Endothelial cell of umbilical vein (primary cell): ENCODE measurements around the gene PLXNA4. TPM values are rescaled to one million over a fixed set of nuclear protein-coding genes. Genes with fewer than 3 reads are reported as not detected.

ENCODE experiments used
- BruUV-seq: library from RNA; stranded (reverse); fragments of 400-500 nt; replicated peaks from 2 replicates; lab custom pipeline; 2021; lab: Mats Ljungman, UMichigan
- CTCF ChIA-PET: fragments of 300-600, 350-600 bp; sonication (Branson Sonifier 250); formaldehyde crosslinking; loops from one replicate; lab custom pipeline; 2021; ENCODE audit warnings: antibody characterized with exemption, inconsistent platforms; lab: Charles Lee
- POLR2A ChIA-PET: fragments of 300-600, 350-600 bp; sonication (Branson Sonifier 250); formaldehyde crosslinking; loops from one replicate; lab custom pipeline; 2021; ENCODE audit warnings: antibody characterized with exemption, inconsistent platforms; lab: Charles Lee
- DNase-seq: peaks from one replicate; pipeline ENCODE4 v3.0.0-alpha.2; 2011; ENCODE audit warnings: low read depth, low spot score
- FAIRE-seq: peaks from 2 replicates; lab custom pipeline; 2011; peaks lifted over from hg19 to GRCh38; lab: Jason Lieb, UNC
- H2AFZ ChIP-seq: 2 replicates; pipeline ENCODE4 v1.6.0; 2012; ENCODE audit warnings: low read depth, low read length, control low read depth, inconsistent platforms
- H3K27ac ChIP-seq: 2 replicates; pipeline ENCODE4 v1.5.1; 2011; ENCODE audit warnings: low read depth, mild to moderate bottlenecking, control low read depth, low read length, moderate library complexity; ENCODE audit not compliant: insufficient read depth
- H3K27me3 ChIP-seq, 2 experiments: 2 replicates each; pipeline versions ENCODE4 v1.6.0 to v1.6.1; 2011; ENCODE audit warnings: low read length in 2 of 2, mixed read lengths in 1 of 2; ENCODE audit not compliant: control insufficient read depth in 2 of 2, insufficient read depth in 2 of 2
- H3K36me3 ChIP-seq, 2 experiments: 2 replicates in 1 of 2; 3 replicates in 1 of 2; pipeline ENCODE4 v1.5.1; 2011; ENCODE audit warnings: low read length in 2 of 2, mild to moderate bottlenecking in 1 of 2, moderate library complexity in 1 of 2; ENCODE audit not compliant: control insufficient read depth in 2 of 2, insufficient read depth in 2 of 2; ENCODE audit errors: extremely low read depth in 1 of 2
- H3K4me1 ChIP-seq: 3 replicates; pipeline ENCODE4 v1.5.1; 2011; ENCODE audit warnings: mild to moderate bottlenecking, low read length; ENCODE audit not compliant: control insufficient read depth, insufficient read depth; ENCODE audit errors: extremely low read depth
- H3K4me2 ChIP-seq: 2 replicates; pipeline ENCODE4 v1.6.1; 2011; ENCODE audit warnings: low read length, control low read depth, mixed read lengths; ENCODE audit not compliant: insufficient read depth
- H3K4me3 ChIP-seq, 3 experiments: fragments of 200-600 bp in 1 of 3; sonication (generic), shearing (Covaris generic) in 1 of 3; replicated peaks in 1 of 3; 2 replicates each; pipeline ENCODE4 v1.5.1; 2011 to 2016; ENCODE audit warnings: control low read depth in 3 of 3, low read length in 3 of 3, mild to moderate bottlenecking in 2 of 3, inconsistent platforms in 1 of 3, low read depth in 1 of 3, moderate library complexity in 1 of 3; ENCODE audit not compliant: insufficient read depth in 1 of 3
- H3K79me2 ChIP-seq: 2 replicates; pipeline ENCODE4 v1.6.0; 2012; ENCODE audit warnings: low read length, inconsistent platforms; ENCODE audit not compliant: control insufficient read depth, insufficient read depth
- H3K9ac ChIP-seq: replicated peaks from 2 replicates; pipeline ENCODE3; 2011; ENCODE audit warnings: low read length, control low read depth; ENCODE audit not compliant: insufficient read depth; ENCODE audit errors: extremely low read depth
- H3K9me1 ChIP-seq: replicated peaks from 3 replicates; pipeline ENCODE4 v1.6.0; 2011; ENCODE audit warnings: mild to moderate bottlenecking, low read length; ENCODE audit not compliant: control insufficient read depth, insufficient read depth; ENCODE audit errors: extremely low read depth
- H3K9me3 ChIP-seq: replicated peaks from 2 replicates; pipeline ENCODE4 v1.5.1; 2012; ENCODE audit warnings: low read length, inconsistent platforms; ENCODE audit not compliant: control insufficient read depth, insufficient read depth
- H4K20me1 ChIP-seq: replicated peaks from 2 replicates; pipeline ENCODE3; 2011; ENCODE audit warnings: mild to moderate bottlenecking, low read length; ENCODE audit not compliant: control insufficient read depth, insufficient read depth; ENCODE audit errors: extremely low read depth
- EZH2 ChIP-seq: IDR thresholded peaks from 2 replicates; pipeline ENCODE4 v1.6.1; 2012; ENCODE audit warnings: borderline replicate concordance, low read depth, mild to moderate bottlenecking, moderate library complexity, low read length, inconsistent platforms; ENCODE audit not compliant: severe bottlenecking
- FOS ChIP-seq: IDR thresholded peaks from 2 replicates; pipeline ENCODE4 v1.6.1; 2011; ENCODE audit warnings: mild to moderate bottlenecking, low read length, moderate library complexity, borderline replicate concordance; ENCODE audit not compliant: insufficient read depth
- GATA2 ChIP-seq: IDR thresholded peaks from 2 replicates; pipeline ENCODE4 v1.7.0; 2011; ENCODE audit warnings: low read depth, mild to moderate bottlenecking, moderate library complexity, mixed read lengths, low read length; ENCODE audit not compliant: insufficient read length, insufficient read depth
- JUN ChIP-seq: IDR thresholded peaks from 2 replicates; pipeline ENCODE4 v1.6.1; 2011; ENCODE audit warnings: borderline replicate concordance, low read depth; ENCODE audit not compliant: insufficient read length, insufficient read depth
- MYC ChIP-seq: IDR thresholded peaks from one replicate; pipeline ENCODE4 v1.6.1; 2011; ENCODE audit warnings: mild to moderate bottlenecking, low read depth, low read length
- POLR2A ChIP-seq: IDR thresholded peaks from 2 replicates; pipeline ENCODE4 v1.6.1; 2012; ENCODE audit warnings: low read depth, mild to moderate bottlenecking, control low read depth, low read length
- POLR2AphosphoS5 ChIP-seq: IDR thresholded peaks from 2 replicates; pipeline ENCODE4 v1.6.1; 2012; ENCODE audit warnings: low read depth, mild to moderate bottlenecking, control low read depth, low read length, moderate library complexity; ENCODE audit not compliant: insufficient read depth
- dilution Hi-C: fragments of 300-500 bp; cut with MboI; formaldehyde crosslinking; loops from one replicate; pipeline ENCODE4 v1.15.0; 2019; ENCODE audit warnings: low sequenced_read_pairs; ENCODE audit not compliant: extremely low pct_ligation_motif_present
- intact Hi-C: fragments of 100-400 bp; cut with micrococcal nuclease; formaldehyde crosslinking; loops from one replicate; pipeline ENCODE4 v1.10.0; 2022
- polyA plus RNA-seq, 4 experiments: library from polyadenylated mRNA; depleted of rRNA in 3 of 4; stranded (reverse) in 3 of 4; unstranded in 1 of 4; fragments of >200 nt; gene quantifications; 2 replicates each; pipeline versions ENCODE4 v1.2.1 to v1.2.3, GENCODE V29; 2011 to 2012; ENCODE audit warnings: missing spikeins in 1 of 4
- total RNA-seq: library from RNA; stranded (reverse); gene quantifications from 2 replicates; pipeline ENCODE4 v1.2.3, GENCODE V29; 2021
- TF ChIP-seq, protein P1 (sequence below): IDR thresholded peaks from 2 replicates; pipeline ENCODE4 v1.6.1; 2011; ENCODE audit not compliant: insufficient read depth, insufficient read length
- TF ChIP-seq, protein P2 (sequence below), 2 donors: IDR thresholded peaks; 1 replicate in 1 of 2; 2 replicates in 1 of 2; pipeline ENCODE4 v1.5.1; 2011; ENCODE audit warnings: low read length in 2 of 2, mild to moderate bottlenecking in 2 of 2, moderate library complexity in 2 of 2, control low read depth in 1 of 2, inconsistent platforms in 1 of 2, low read depth in 1 of 2; ENCODE audit not compliant: insufficient read depth in 1 of 2; ENCODE audit errors: extremely low read depth in 1 of 2

The PLXNA4 gene
- total and polyA plus RNA-seq, 2 donors (not counting 3 experiments of a cell fraction or from before 2014, with no cell fraction given), result 12.1 to 20.4 TPM

- CTCF ChIA-PET, result interaction anchor here (1.0 to 3.6 kb wide), 4 partner anchors 9 to 364 kb away, joined by 3 to 13 read pairs (median 7); no protein-coding TSS in a partner anchor
- Histone ChIP-seq H3K9me1 (no peaks in the 10 kb centered on the region), H2AFZ (no peak overlapping the region), H4K20me1 (no peaks in the 10 kb centered on the region), H3K79me2 (no peaks in the 10 kb centered on the region), H3K27me3 (no peaks in the 10 kb centered on the region), H3K4me1 (peaks cover 23% of the 10 kb centered on the region), H3K9me3 (no peaks in the 10 kb centered on the region), H3K36me3 (no peaks in the 10 kb centered on the region), H3K4me2 (no peak overlapping the region), H3K4me3 (no peak overlapping the region), H3K9ac (no peak overlapping the region), H3K27ac (no peak overlapping the region)
- intact Hi-C loops, result no loop called here
- dilution Hi-C loops, result no loop called here
- POLR2A ChIA-PET, result no interaction called here
- DNase-seq (no peak), FAIRE-seq (no peak)
- BruUV-seq, result no TSS peak
- TF ChIP-seq POLR2A, result no peak
- TF ChIP-seq, protein P1, sequence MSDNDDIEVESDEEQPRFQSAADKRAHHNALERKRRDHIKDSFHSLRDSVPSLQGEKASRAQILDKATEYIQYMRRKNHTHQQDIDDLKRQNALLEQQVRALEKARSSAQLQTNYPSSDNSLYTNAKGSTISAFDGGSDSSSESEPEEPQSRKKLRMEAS, result no peak
- no peak for TF ChIP-seq FOS
- no peak for TF ChIP-seq EZH2
- TF ChIP-seq, protein P2, sequence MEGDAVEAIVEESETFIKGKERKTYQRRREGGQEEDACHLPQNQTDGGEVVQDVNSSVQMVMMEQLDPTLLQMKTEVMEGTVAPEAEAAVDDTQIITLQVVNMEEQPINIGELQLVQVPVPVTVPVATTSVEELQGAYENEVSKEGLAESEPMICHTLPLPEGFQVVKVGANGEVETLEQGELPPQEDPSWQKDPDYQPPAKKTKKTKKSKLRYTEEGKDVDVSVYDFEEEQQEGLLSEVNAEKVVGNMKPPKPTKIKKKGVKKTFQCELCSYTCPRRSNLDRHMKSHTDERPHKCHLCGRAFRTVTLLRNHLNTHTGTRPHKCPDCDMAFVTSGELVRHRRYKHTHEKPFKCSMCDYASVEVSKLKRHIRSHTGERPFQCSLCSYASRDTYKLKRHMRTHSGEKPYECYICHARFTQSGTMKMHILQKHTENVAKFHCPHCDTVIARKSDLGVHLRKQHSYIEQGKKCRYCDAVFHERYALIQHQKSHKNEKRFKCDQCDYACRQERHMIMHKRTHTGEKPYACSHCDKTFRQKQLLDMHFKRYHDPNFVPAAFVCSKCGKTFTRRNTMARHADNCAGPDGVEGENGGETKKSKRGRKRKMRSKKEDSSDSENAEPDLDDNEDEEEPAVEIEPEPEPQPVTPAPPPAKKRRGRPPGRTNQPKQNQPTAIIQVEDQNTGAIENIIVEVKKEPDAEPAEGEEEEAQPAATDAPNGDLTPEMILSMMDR (IDR thresholded peaks at IDR 0.05; ENCODE audit: extremely low read depth in 1 of 2, insufficient read depth in 1 of 2, low read depth in 1 of 2, low read length in 2 of 2), result no peak
- TF ChIP-seq GATA2, result no peak
- TF ChIP-seq POLR2AphosphoS5, result no peak
- no peak for TF ChIP-seq JUN
- TF ChIP-seq MYC, result no peak
Measured at GRCh38 chr7:132309102-132309805, 267.0 kb downstream of the PLXNA4 start.
